HG03460 (cell line): Measurements from ENCODE around the gene CKMT2.
A peak's percentile ranks its signal among the peaks of the same experiment; 100 is the strongest.

Experiments
- ATAC-seq: cut with Tn5 transposase; IDR thresholded peaks from one replicate; pipeline ENCODE4 v1.9.1; 2021; ENCODE audit not compliant: unreplicated experiment

The CKMT2 gene

GRCh38 chr5:81233080-81233634, at the start of gene CKMT2:
TSS of gene CKMT2 (plus strand) at chr5:81233322. CDS start at chr5:81251133, 17,811 bp downstream.
- ATAC-seq = no peak

- ATAC-seq = no peak
Observed at GRCh38 chr5:81183811-81184748, 49.0 kb upstream of the CKMT2 start.

- no peak for ATAC-seq
Observed at GRCh38 chr5:81184749-81185110, 48.4 kb upstream of the CKMT2 start.

GRCh38 chr5:81187885-81188284, 45.2 kb upstream of the CKMT2 start:
- no peak for ATAC-seq

- ATAC-seq = no peak
Observed at GRCh38 chr5:81188962-81189361, 44.2 kb upstream of the CKMT2 start.

- ATAC-seq = no peak
Observed at GRCh38 chr5:81189875-81190498, 43.1 kb upstream of the CKMT2 start.

- ATAC-seq = no peak
Observed at GRCh38 chr5:81191726-81192372, 41.3 kb upstream of the CKMT2 start.

GRCh38 chr5:81192373-81192750, 40.8 kb upstream of the CKMT2 start:
- no peak for ATAC-seq

GRCh38 chr5:81194633-81195334, 38.3 kb upstream of the CKMT2 start:
- ATAC-seq = peak; percentile 77

- no peak for ATAC-seq
Observed at GRCh38 chr5:81195335-81195929, 37.7 kb upstream of the CKMT2 start.

GRCh38 chr5:81202655-81203054, 30.5 kb upstream of the CKMT2 start:
- no peak for ATAC-seq

- no peak for ATAC-seq
Observed at GRCh38 chr5:81203729-81204128, 29.4 kb upstream of the CKMT2 start.

- ATAC-seq = no peak
Observed at GRCh38 chr5:81204205-81204604, 28.9 kb upstream of the CKMT2 start.

GRCh38 chr5:81205058-81205457, 28.1 kb upstream of the CKMT2 start:
- ATAC-seq = no peak

- no peak for ATAC-seq
Observed at GRCh38 chr5:81207009-81207408, 26.1 kb upstream of the CKMT2 start.

- no peak for ATAC-seq
Observed at GRCh38 chr5:81208904-81209303, 24.2 kb upstream of the CKMT2 start.

GRCh38 chr5:81209386-81209785, 23.7 kb upstream of the CKMT2 start:
- ATAC-seq = no peak

GRCh38 chr5:81209869-81210493, 23.1 kb upstream of the CKMT2 start:
- no peak for ATAC-seq

- no peak for ATAC-seq
Observed at GRCh38 chr5:81212211-81212751, 20.8 kb upstream of the CKMT2 start.

GRCh38 chr5:81213070-81213469, 20.1 kb upstream of the CKMT2 start:
- no peak for ATAC-seq
